ENCODE data around the gene CSN1S1. TPM values are rescaled to one million over a fixed set of nuclear protein-coding genes. Genes with fewer than 3 reads are reported as not detected.

Gene CSN1S1
- not detected in 3 replicates for total RNA-seq (2021)
- not detected for Bru-seq, nascent RNA
- long read RNA-seq, experiment 1, result 0 reads
- long read RNA-seq, experiment 2, result 0 reads
- long read RNA-seq, experiment 3, result 0 reads

- ATAC-seq (no peak), DNase-seq (ENCODE audit: low spot score) (no peak)
- no peaks in the 10 kb centered on the region for H3K9me3 Mint-ChIP-seq
- POLR2A ChIA-PET, result no interaction called here
- no peaks in the 10 kb centered on the region for H3K36me3 Mint-ChIP-seq
- H3K27ac Mint-ChIP-seq, result no peak within 1 kb of the TSS
- 0 out of 2 replicates have a peak, but pooled peaks cover 1% of the 10 kb centered on the region for H3K27me3 Mint-ChIP-seq (ENCODE audit: low read depth)
- CTCF ChIA-PET, result no interaction called here
- H3K4me1 Mint-ChIP-seq, result no peaks in the 10 kb centered on the region
- H3K4me3 Mint-ChIP-seq, result no peak within 1 kb of the TSS
- TF ChIP-seq E2F1 (CRISPR knock-in tag; IDR thresholded peaks at IDR 0.05) (no peak), ZNF396 (CRISPR knock-in tag; IDR thresholded peaks at IDR 0.05; ENCODE audit: borderline replicate concordance) (no peak), USF2 (CRISPR knock-in tag; IDR thresholded peaks at IDR 0.05) (no peak), HMGA2 (CRISPR knock-in tag; IDR thresholded peaks at IDR 0.05) (no peak), ZMAT4 (CRISPR knock-in tag; IDR thresholded peaks at IDR 0.05) (no peak), JUN (CRISPR knock-in tag; IDR thresholded peaks at IDR 0.05) (no peak), CTCF (IDR thresholded peaks at IDR 0.05) (no peak), SP1 (CRISPR knock-in tag; conservative IDR thresholded peaks at IDR 0.05) (no peak), NFE2L1 (CRISPR knock-in tag; IDR thresholded peaks at IDR 0.05) (no peak), MAX (CRISPR knock-in tag; IDR thresholded peaks at IDR 0.05) (no peak), EMX1 (CRISPR knock-in tag; IDR thresholded peaks at IDR 0.05) (no peak), MXD4 (CRISPR knock-in tag; IDR thresholded peaks at IDR 0.05; ENCODE audit: borderline replicate concordance) (no peak), FOXP1 (CRISPR knock-in tag; IDR thresholded peaks at IDR 0.05; ENCODE audit: borderline replicate concordance) (no peak)
Observed at GRCh38 chr4:69930768-69931167, at the start of gene CSN1S1. TSS of gene CSN1S1 (plus strand) at chr4:69931068. CDS start at chr4:69932556, 1,488 bp downstream.

- Mint-ChIP-seq H3K36me3 (peaks cover 14% of the 10 kb centered on the region), H3K9me3 (peaks cover 21% of the 10 kb centered on the region), H3K27me3 (ENCODE audit: low read depth) (no peaks in the 10 kb centered on the region), H3K4me1 (no peaks in the 10 kb centered on the region), H3K27ac (no peak overlapping the region), H3K4me3 (no peak overlapping the region)
- CTCF ChIA-PET, result interaction anchor here (0.6 to 1.2 kb wide), 3 partner anchors 16 to 191 kb away, joined by 3 to 8 read pairs (median 4); no protein-coding TSS in a partner anchor
- TF ChIP-seq ATF3 (CRISPR knock-in tag; conservative IDR thresholded peaks at IDR 0.05) (no peak), ESRRA (CRISPR knock-in tag; IDR thresholded peaks at IDR 0.05; ENCODE audit: borderline replicate concordance) (no peak), CTCF (IDR thresholded peaks at IDR 0.05) (peak; percentile 52; the same call in 1 of the 2 replicates), ZNF281 (CRISPR knock-in tag; IDR thresholded peaks at IDR 0.05) (no peak)
- ATAC-seq (peak; percentile 80), DNase-seq (ENCODE audit: low spot score) (peak; percentile 15)
- POLR2A ChIA-PET, result no interaction called here
Observed at GRCh38 chr4:69881173-69881773, 49.6 kb upstream of the CSN1S1 start.

Data from WTC11 (cell line).